ENCODE measurements around the gene FOXF2.

- TF ChIP-seq CTCF (IDR thresholded peaks at IDR 0.05) (no peak), POLR2A (IDR thresholded peaks at IDR 0.05) (no peak)
Observed at GRCh38 chr6:1416191-1416760, 26.9 kb downstream of the FOXF2 start.
